IMR-90 (cell line): ENCODE results near the gene PIGZ. TPM values are rescaled to one million over a fixed set of nuclear protein-coding genes. Genes with fewer than 3 reads are reported as not detected.
A peak's percentile ranks its signal among the peaks of the same experiment; 100 is the strongest.

ENCODE experiments used
- ATAC-seq: fragments of 200-7000 bp; cut with Tn5 transposase; 2 replicates; pipeline ENCODE4 v1.9.1; 2020; ENCODE audit warnings: low read depth, mild to moderate bottlenecking, moderate library complexity
- BruUV-seq: library from RNA; stranded (reverse); fragments of 400-500 nt; replicated peaks from 2 replicates; lab custom pipeline; 2021; lab: Mats Ljungman, UMichigan
- CTCF ChIA-PET: fragments of 300-600 bp; formaldehyde crosslinking; extraction: SDS; loops from one replicate; lab custom pipeline; 2021; ENCODE audit warnings: antibody characterized with exemption; lab: Yijun Ruan, JAX
- POLR2A ChIA-PET: fragments of 300-600 bp; sonication (Branson Sonifier 250); formaldehyde crosslinking; loops from one replicate; lab custom pipeline; 2022; ENCODE audit warnings: antibody characterized with exemption; ENCODE audit not compliant: unreplicated experiment; lab: Charles Lee
- DNase-seq: peaks from one replicate; pipeline ENCODE4 v3.0.0; 2013
- H2AFZ ChIP-seq: replicated peaks from 2 replicates; pipeline ENCODE3; 2013; ENCODE audit warnings: low read length, mild to moderate bottlenecking; ENCODE audit not compliant: poor library complexity
- H2AK5ac ChIP-seq: 2 replicates; pipeline ENCODE4 v1.6.1; 2013; ENCODE audit warnings: low read depth, low read length, inconsistent platforms
- H2AK9ac ChIP-seq: replicated peaks from 2 replicates; pipeline ENCODE3; 2013; ENCODE audit warnings: mild to moderate bottlenecking, low read depth, low read length, moderate library complexity; ENCODE audit not compliant: poor library complexity
- H2BK120ac ChIP-seq: 2 replicates; pipeline ENCODE4 v1.6.1; 2013; ENCODE audit warnings: low read depth, low read length, inconsistent platforms
- H2BK15ac ChIP-seq: 3 replicates; pipeline ENCODE4 v1.6.1; 2013; ENCODE audit warnings: low read depth, low read length, inconsistent platforms
- H2BK20ac ChIP-seq: 2 replicates; pipeline ENCODE4 v1.6.1; 2013; ENCODE audit warnings: low read depth, mild to moderate bottlenecking, inconsistent platforms, low read length, moderate library complexity
- H2BK5ac ChIP-seq: 2 replicates; pipeline ENCODE4 v1.6.1; 2013; ENCODE audit warnings: mild to moderate bottlenecking, low read depth, low read length, inconsistent platforms; ENCODE audit not compliant: poor library complexity, severe bottlenecking
- H3K14ac ChIP-seq: replicated peaks from 2 replicates; pipeline ENCODE4 v1.6.1; 2013; ENCODE audit warnings: low read depth, low read length, inconsistent platforms
- H3K18ac ChIP-seq: 2 replicates; pipeline ENCODE4 v1.6.1; 2013; ENCODE audit warnings: low read depth, low read length, control low read depth
- H3K23ac ChIP-seq: 2 replicates; pipeline ENCODE4 v1.6.1; 2013; ENCODE audit warnings: low read depth, low read length, inconsistent platforms
- H3K27ac ChIP-seq: 2 replicates; pipeline ENCODE4 v1.5.1; 2013; ENCODE audit warnings: mild to moderate bottlenecking, control low read depth, low read length; ENCODE audit not compliant: insufficient read depth
- H3K27me3 ChIP-seq: 2 replicates; pipeline ENCODE4 v1.6.1; 2013; ENCODE audit warnings: low read length; ENCODE audit not compliant: control insufficient read depth, insufficient read depth
- H3K36me3 ChIP-seq: 2 replicates; pipeline ENCODE4 v1.6.1; 2013; ENCODE audit warnings: low read length, mixed read lengths; ENCODE audit not compliant: control insufficient read depth, insufficient read depth
- H3K4ac ChIP-seq: 2 replicates; pipeline ENCODE4 v1.6.1; 2013; ENCODE audit warnings: low read depth, low read length, inconsistent platforms
- H3K4me1 ChIP-seq: 2 replicates; pipeline ENCODE4 v1.6.1; 2013; ENCODE audit warnings: low read length, mixed read lengths; ENCODE audit not compliant: control insufficient read depth, insufficient read depth
- H3K4me2 ChIP-seq: 2 replicates; pipeline ENCODE4 v1.6.1; 2013; ENCODE audit warnings: low read depth, mild to moderate bottlenecking, control low read depth, low read length, moderate library complexity
- H3K4me3 ChIP-seq: 2 replicates; pipeline ENCODE4 v1.5.1; 2013; ENCODE audit warnings: low read depth, mild to moderate bottlenecking, control low read depth, low read length, moderate library complexity; ENCODE audit not compliant: insufficient read depth
- H3K56ac ChIP-seq: 2 replicates; pipeline ENCODE4 v1.6.1; 2013; ENCODE audit warnings: low read length, inconsistent platforms; ENCODE audit not compliant: insufficient read depth; ENCODE audit errors: extremely low read depth
- H3K79me1 ChIP-seq, 2 experiments: 2 replicates each; pipeline ENCODE4 v1.6.1; 2013; ENCODE audit warnings: low read length in 2 of 2, inconsistent platforms in 1 of 2, low read depth in 1 of 2
- H3K9ac ChIP-seq: 2 replicates; pipeline ENCODE4 v1.6.1; 2013; ENCODE audit warnings: low read depth, low read length, control low read depth
- H3K9me1 ChIP-seq: 2 replicates; pipeline ENCODE4 v1.6.1; 2013; ENCODE audit warnings: low read length, inconsistent platforms; ENCODE audit not compliant: insufficient read depth
- H3K9me3 ChIP-seq: 2 replicates; pipeline ENCODE4 v1.6.1; 2013; ENCODE audit warnings: low read length; ENCODE audit not compliant: control insufficient read depth, insufficient read depth
- H4K20me1 ChIP-seq: 2 replicates; pipeline ENCODE4 v1.6.1; 2013; ENCODE audit warnings: low read length, inconsistent platforms; ENCODE audit not compliant: insufficient read depth
- H4K5ac ChIP-seq: 2 replicates; pipeline ENCODE4 v1.6.1; 2013; ENCODE audit warnings: mild to moderate bottlenecking, low read depth, low read length, control low read depth
- H4K8ac ChIP-seq, 2 experiments: 2 replicates each; pipeline ENCODE4 v1.6.1; 2013; ENCODE audit warnings: low read depth in 2 of 2, low read length in 2 of 2, control low read depth in 1 of 2, inconsistent platforms in 1 of 2
- H4K91ac ChIP-seq: 2 replicates; pipeline ENCODE4 v1.6.1; 2013; ENCODE audit warnings: low read depth, low read length, inconsistent platforms; ENCODE audit not compliant: insufficient read depth
- CEBPB ChIP-seq: IDR thresholded peaks from 2 replicates; pipeline ENCODE4 v1.6.1; 2012; ENCODE audit warnings: low read depth, low read length, improper control_type of control experiment
- CHD1 ChIP-seq: IDR thresholded peaks from 2 replicates; pipeline ENCODE4 v1.6.1; 2012; ENCODE audit warnings: low read depth, low read length, improper control_type of control experiment
- CTCF ChIP-seq: conservative IDR thresholded peaks from 2 replicates; pipeline ENCODE4 v1.5.1; 2012; ENCODE audit warnings: mild to moderate bottlenecking, low read depth, low read length, improper control_type of control experiment
- FOS ChIP-seq: fragments of 150-350 bp; IDR thresholded peaks from 2 replicates; pipeline ENCODE4 v1.6.1; 2016; ENCODE audit warnings: low read depth, low read length
- MAFK ChIP-seq: IDR thresholded peaks from 2 replicates; pipeline ENCODE4 v1.6.1; 2012; ENCODE audit warnings: low read depth, low read length, improper control_type of control experiment
- MAZ ChIP-seq: IDR thresholded peaks from 2 replicates; pipeline ENCODE4 v1.6.1; 2012; ENCODE audit warnings: low read depth, mild to moderate bottlenecking, low read length, improper control_type of control experiment, moderate library complexity, borderline replicate concordance
- MXI1 ChIP-seq: IDR thresholded peaks from 2 replicates; pipeline ENCODE4 v1.6.1; 2012; ENCODE audit warnings: low read depth, mild to moderate bottlenecking, low read length, moderate library complexity, borderline replicate concordance
- NFE2L2 ChIP-seq: fragments of 150-350 bp; IDR thresholded peaks from 2 replicates; pipeline ENCODE4 v1.6.1; 2016; ENCODE audit warnings: low read depth, mild to moderate bottlenecking, low read length
- RAD21 ChIP-seq: IDR thresholded peaks from 2 replicates; pipeline ENCODE4 v1.6.1; 2012; ENCODE audit warnings: low read length, improper control_type of control experiment
- RCOR1 ChIP-seq: IDR thresholded peaks from 2 replicates; pipeline ENCODE4 v1.6.1; 2012; ENCODE audit warnings: mild to moderate bottlenecking, low read length, improper control_type of control experiment; ENCODE audit not compliant: insufficient replicate concordance
- RFX5 ChIP-seq: IDR thresholded peaks from 2 replicates; pipeline ENCODE4 v1.8.0; 2012; ENCODE audit warnings: low read depth, mild to moderate bottlenecking, low read length, moderate library complexity
- SMC3 ChIP-seq: fragments of 150-350 bp; IDR thresholded peaks from 2 replicates; pipeline ENCODE4 v1.6.1; 2016; ENCODE audit warnings: low read depth, mild to moderate bottlenecking, antibody characterized with exemption, low read length, moderate library complexity
- USF2 ChIP-seq: fragments of 150-350 bp; IDR thresholded peaks from 2 replicates; pipeline ENCODE4 v1.6.1; 2017; ENCODE audit warnings: mild to moderate bottlenecking, antibody characterized with exemption, low read length, low read depth
- WGBS, 2 experiments: methylation state at CpG; one replicate each; pipeline versions ENCODE4 v1.1.5 to v1.1.7; 2013; ENCODE audit warnings: missing lambda C conversion rate in 2 of 2; ENCODE audit not compliant: insufficient read length in 1 of 2; ENCODE audit errors: extremely low coverage in 2 of 2; 5-methylcytosine and 5-hydroxymethylcytosine counted together
- dilution Hi-C: fragments of 300-500 bp; cut with HindIII; formaldehyde crosslinking; loops from one replicate; pipeline ENCODE4 v1.14.3; 2018; ENCODE audit warnings: low sequenced_read_pairs; ENCODE audit not compliant: unreplicated experiment
- in situ Hi-C: fragments of 300-500 bp; cut with MboI; formaldehyde crosslinking; loops from 3 replicates; pipeline ENCODE4 v1.14.3; 2019; ENCODE audit warnings: low sequenced_read_pairs, inconsistent platforms, mixed read lengths
- intact Hi-C: fragments of 100-400 bp; cut with micrococcal nuclease; formaldehyde crosslinking; loops from 2 replicates; pipeline ENCODE4 v1.10.0; 2022
- polyA plus RNA-seq, 3 experiments: library from polyadenylated mRNA; depleted of rRNA; stranded (reverse); fragments of >200 nt; gene quantifications; 2 replicates each; pipeline ENCODE4 v1.2.3, GENCODE V29; 2012; ENCODE audit warnings: low replicate concordance in 1 of 3
- total RNA-seq: library from RNA; depleted of rRNA; stranded (reverse); fragments of >200 nt; gene quantifications from 2 replicates; pipeline ENCODE4 v1.2.3, GENCODE V29; 2012

Gene PIGZ
- total and polyA plus RNA-seq, 2 of the 4 experiments (the other 2 are of a cell fraction), result 0.18 to 0.86 TPM

- peak overlapping the region; percentile 96 for H2AFZ ChIP-seq
- POLR2A ChIA-PET, result interaction anchor here (0.6 kb wide), 1 partner anchor 18 kb away, joined by 6 read pairs; no protein-coding TSS in a partner anchor
- no peaks in the 10 kb centered on the region for H3K9me3 ChIP-seq
- H3K4me2 ChIP-seq, result peak overlapping the region; percentile 23; the same call in 1 of the 2 replicates
- no peak overlapping the region for H4K91ac ChIP-seq
- H3K56ac ChIP-seq, result no peak overlapping the region
- peak; percentile 77 for TF ChIP-seq CTCF
- peak; percentile 71 for TF ChIP-seq RAD21
- TF ChIP-seq FOS, result no peak
- TF ChIP-seq MAZ, result peak; percentile 77; the same call in 1 of the 2 replicates
- no peak for TF ChIP-seq MXI1
- TF ChIP-seq CEBPB, result no peak
- no peak for TF ChIP-seq RFX5
- no peak for TF ChIP-seq CHD1
- no peak for TF ChIP-seq MAFK
- TF ChIP-seq USF2, result no peak
- TF ChIP-seq RCOR1, result no peak
- peak; percentile 51 for TF ChIP-seq SMC3
- TF ChIP-seq NFE2L2, result no peak
- no peak overlapping the region for H3K18ac ChIP-seq
- H3K27ac ChIP-seq, result no peak overlapping the region; the same call in 1 of the 2 replicates
- H4K20me1 ChIP-seq, result no peaks in the 10 kb centered on the region
- H3K4me1 ChIP-seq, result peaks cover 3% of the 10 kb centered on the region; the same call in 1 of the 2 replicates
- no peak overlapping the region for H3K14ac ChIP-seq
- no peak overlapping the region for H2AK5ac ChIP-seq
- H4K5ac ChIP-seq, result no peak overlapping the region; the same call in 1 of the 2 replicates
- no peaks in the 10 kb centered on the region for H3K36me3 ChIP-seq
- peaks cover 5% of the 10 kb centered on the region for H3K9me1 ChIP-seq
- WGBS, 2 experiments, result 0% methylated on average over 38 of the region's 113 CpGs; no CpG with 5 or more reads in 1 of the 2 experiments
- intact Hi-C loops, result loop anchor here (2.0 to 10.0 kb wide), 3 partner anchors 28 to 512 kb away; no protein-coding TSS in a partner anchor
- H2BK15ac ChIP-seq, result no peak overlapping the region
- in situ Hi-C loops, result no loop called here
- no peak overlapping the region; the same call in 1 of the 2 replicates for H3K23ac ChIP-seq
- no peaks in the 10 kb centered on the region for H3K27me3 ChIP-seq
- peak; percentile 94 for ATAC-seq
- no peak overlapping the region for H2BK120ac ChIP-seq
- no peak overlapping the region for H3K9ac ChIP-seq
- dilution Hi-C loops, result no loop called here
- H2BK20ac ChIP-seq, result no peak overlapping the region
- peak overlapping the region; percentile 60 to 95; a peak in 2 of 4 replicates for H4K8ac ChIP-seq
- CTCF ChIA-PET, result interaction anchor here (0.6 to 0.7 kb wide), 2 partner anchors 187 to 369 kb away, joined by 3 to 4 read pairs; no protein-coding TSS in a partner anchor
- no peak overlapping the region for H3K4ac ChIP-seq
- peak overlapping the region; percentile 74 for H3K4me3 ChIP-seq
- H2BK5ac ChIP-seq, result no peak overlapping the region
- peaks cover 0 to 4% of the 10 kb centered on the region in 2 experiments; a peak in 1 of 4 replicates for H3K79me1 ChIP-seq
- H2AK9ac ChIP-seq, result peak overlapping the region; percentile 28
- DNase-seq, result peak; percentile 52
- no TSS peak for BruUV-seq
Measured at GRCh38 chr3:197002701-197003454, 34.2 kb upstream of the PIGZ start.
